Astrocyte (in vitro differentiated cells and primary cell): Measurements from ENCODE around the gene MYCBP2. TPM values are rescaled to one million over a fixed set of nuclear protein-coding genes. Genes with fewer than 3 reads are reported as not detected.

Experiments
- DNase-seq: peaks from one replicate; pipeline ENCODE4 v3.0.0-alpha.2; 2010; ENCODE audit warnings: low read depth
- FAIRE-seq: peaks from 2 replicates; lab custom pipeline; 2011; peaks lifted over from hg19 to GRCh38; lab: Jason Lieb, UNC
- H2AFZ ChIP-seq: 2 replicates; pipeline ENCODE4 v1.6.0; 2012; ENCODE audit warnings: low read depth, low read length, inconsistent platforms
- H3K27ac ChIP-seq: 2 replicates; pipeline ENCODE4 v1.5.1; 2011; ENCODE audit warnings: low read depth, low read length, inconsistent platforms
- H3K27me3 ChIP-seq: 2 replicates; pipeline ENCODE4 v1.6.0; 2011; ENCODE audit warnings: low read length, inconsistent platforms; ENCODE audit not compliant: insufficient read depth
- H3K36me3 ChIP-seq: 2 replicates; pipeline ENCODE4 v1.5.1; 2011; ENCODE audit warnings: low read length, inconsistent platforms; ENCODE audit not compliant: insufficient read depth
- H3K4me1 ChIP-seq: 2 replicates; pipeline ENCODE4 v1.5.1; 2011; ENCODE audit warnings: low read length, inconsistent platforms; ENCODE audit not compliant: insufficient read depth
- H3K4me2 ChIP-seq: 2 replicates; pipeline ENCODE4 v1.6.0; 2012; ENCODE audit warnings: low read length, inconsistent platforms
- H3K4me3 ChIP-seq: 2 replicates; pipeline ENCODE4 v1.5.1; 2011; ENCODE audit warnings: low read depth, mild to moderate bottlenecking, low read length, inconsistent platforms; ENCODE audit not compliant: insufficient read depth
- H3K79me2 ChIP-seq: 2 replicates; pipeline ENCODE4 v1.6.0; 2012; ENCODE audit warnings: mild to moderate bottlenecking, low read length, inconsistent platforms; ENCODE audit not compliant: insufficient read depth
- H3K9ac ChIP-seq: 2 replicates; pipeline ENCODE4 v1.6.0; 2012; ENCODE audit warnings: mild to moderate bottlenecking, low read length, inconsistent platforms
- H3K9me3 ChIP-seq: 2 replicates; pipeline ENCODE4 v1.5.1; 2012; ENCODE audit warnings: low read depth, mild to moderate bottlenecking, low read length, inconsistent platforms; ENCODE audit not compliant: insufficient read depth
- H4K20me1 ChIP-seq: 2 replicates; pipeline ENCODE4 v1.6.0; 2012; ENCODE audit warnings: low read length, inconsistent platforms; ENCODE audit not compliant: insufficient read depth
- H3K27ac Mint-ChIP-seq: one replicate; pipeline ENCODE4 v1.8.0; 2021; ENCODE audit warnings: mild to moderate bottlenecking, mixed read lengths; ENCODE audit not compliant: unreplicated experiment
- H3K27me3 Mint-ChIP-seq: one replicate; pipeline ENCODE4 v1.8.0; 2021; ENCODE audit warnings: low read depth, mixed read lengths; ENCODE audit not compliant: unreplicated experiment
- H3K36me3 Mint-ChIP-seq: one replicate; pipeline ENCODE4 v1.8.0; 2021; ENCODE audit warnings: low read depth, mixed read lengths; ENCODE audit not compliant: unreplicated experiment
- H3K4me1 Mint-ChIP-seq: one replicate; pipeline ENCODE4 v1.8.0; 2021; ENCODE audit warnings: low read depth, mixed read lengths; ENCODE audit not compliant: unreplicated experiment
- H3K4me3 Mint-ChIP-seq: one replicate; pipeline ENCODE4 v1.8.0; 2021; ENCODE audit warnings: mild to moderate bottlenecking, moderate library complexity, mixed read lengths; ENCODE audit not compliant: unreplicated experiment
- H3K9me3 Mint-ChIP-seq: one replicate; pipeline ENCODE4 v1.8.0; 2021; ENCODE audit warnings: mild to moderate bottlenecking, mixed read lengths; ENCODE audit not compliant: unreplicated experiment
- CTCF ChIP-seq: IDR thresholded peaks from 2 replicates; pipeline ENCODE4 v1.5.1; 2011; ENCODE audit warnings: low read depth, mild to moderate bottlenecking, inconsistent platforms, low read length, moderate library complexity; ENCODE audit not compliant: insufficient read depth
- EZH2 ChIP-seq: IDR thresholded peaks from 2 replicates; pipeline ENCODE4 v1.6.1; 2012; ENCODE audit warnings: mild to moderate bottlenecking, low read length, inconsistent platforms; ENCODE audit not compliant: insufficient read depth
- total RNA-seq: library from RNA; stranded (reverse); gene quantifications from 2 replicates; pipeline ENCODE4 v1.2.1, GENCODE V29; 2021

Gene MYCBP2
- total RNA-seq, 1 donor from 2014 or later, result 72.3 TPM

DNA sequence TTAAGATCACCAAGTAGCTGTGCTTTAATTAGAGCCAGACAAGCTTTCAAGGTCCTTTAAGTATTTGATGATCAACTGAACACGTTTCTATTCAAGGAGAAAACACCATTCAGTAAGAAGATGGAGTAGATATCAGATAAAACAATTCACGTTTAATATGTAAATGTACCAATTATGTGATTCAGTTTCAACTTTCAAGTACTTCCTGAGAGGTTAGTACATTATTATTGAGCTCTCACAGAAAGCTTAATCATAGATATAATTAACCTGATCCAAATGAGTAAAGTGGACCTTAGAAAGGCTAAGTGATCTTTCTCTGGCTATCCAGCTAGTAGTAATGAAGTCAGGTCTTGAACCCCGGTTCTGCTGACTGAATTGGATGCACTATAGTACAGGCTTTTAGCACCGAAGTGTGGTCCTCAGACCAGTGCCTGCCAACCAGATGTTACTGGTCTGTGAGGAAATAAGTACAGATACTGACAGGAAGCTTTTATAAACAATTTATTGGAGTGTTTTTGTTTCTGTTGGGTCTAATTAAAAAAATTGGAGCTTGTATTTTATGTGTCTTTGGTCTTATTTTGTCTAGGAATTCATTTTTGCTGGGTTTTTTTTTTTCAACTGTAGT, 324.8 kb downstream of the MYCBP2 start:
- no peaks in the 10 kb centered on the region for H3K4me1 ChIP-seq
- TF ChIP-seq CTCF (no peak), EZH2 (no peak)
- H3K36me3 ChIP-seq, result peaks cover 27% of the 10 kb centered on the region
- no peaks in the 10 kb centered on the region for H3K27me3 ChIP-seq
- Mint-ChIP-seq H3K36me3 (peaks cover 6% of the 10 kb centered on the region), H3K4me3 (no peak overlapping the region), H3K9me3 (no peaks in the 10 kb centered on the region), H3K4me1 (no peaks in the 10 kb centered on the region), H3K27me3 (no peaks in the 10 kb centered on the region), H3K27ac (no peak overlapping the region)
- H3K27ac ChIP-seq, result no peak overlapping the region
- no peak overlapping the region for H3K4me2 ChIP-seq
- H3K9ac ChIP-seq, result no peak overlapping the region
- H3K4me3 ChIP-seq, result no peak overlapping the region
- no peak for FAIRE-seq
- DNase-seq, result no peak
- H3K9me3 ChIP-seq, result no peaks in the 10 kb centered on the region
- peaks cover 11% of the 10 kb centered on the region for H3K79me2 ChIP-seq
- H4K20me1 ChIP-seq, result peaks cover 38% of the 10 kb centered on the region
- H2AFZ ChIP-seq, result no peak overlapping the region

GRCh38 chr13:77001540-77001939, 325.4 kb downstream of the MYCBP2 start:
- TF ChIP-seq CTCF, result no peak
- no peak for TF ChIP-seq EZH2
- Histone ChIP-seq H3K4me1 (no peaks in the 10 kb centered on the region), H2AFZ (no peak overlapping the region), H3K79me2 (peaks cover 6% of the 10 kb centered on the region), H3K27ac (no peak overlapping the region), H3K27me3 (no peaks in the 10 kb centered on the region), H3K4me2 (no peak overlapping the region), H4K20me1 (peaks cover 33% of the 10 kb centered on the region), H3K4me3 (no peak overlapping the region), H3K36me3 (peaks cover 22% of the 10 kb centered on the region), H3K9me3 (no peaks in the 10 kb centered on the region), H3K9ac (no peak overlapping the region)
- Mint-ChIP-seq H3K4me1 (no peaks in the 10 kb centered on the region), H3K36me3 (peaks cover 6% of the 10 kb centered on the region), H3K27ac (no peak overlapping the region), H3K9me3 (no peaks in the 10 kb centered on the region), H3K4me3 (no peak overlapping the region), H3K27me3 (no peaks in the 10 kb centered on the region)
- no peak for DNase-seq
- FAIRE-seq, result no peak

GRCh38 chr13:77000475-77000874, 326.4 kb downstream of the MYCBP2 start:
- TF ChIP-seq EZH2, result no peak
- TF ChIP-seq CTCF, result no peak
- H3K79me2 ChIP-seq, result no peaks in the 10 kb centered on the region
- H3K9me3 ChIP-seq, result no peaks in the 10 kb centered on the region
- H3K4me2 ChIP-seq, result no peak overlapping the region
- H3K36me3 Mint-ChIP-seq, result peaks cover 8% of the 10 kb centered on the region
- FAIRE-seq (no peak), DNase-seq (no peak)
- H3K4me1 ChIP-seq, result no peaks in the 10 kb centered on the region
- H3K27me3 ChIP-seq, result no peaks in the 10 kb centered on the region
- no peak overlapping the region for H3K4me3 Mint-ChIP-seq
- no peaks in the 10 kb centered on the region for H3K4me1 Mint-ChIP-seq
- no peaks in the 10 kb centered on the region for H3K9me3 Mint-ChIP-seq
- no peak overlapping the region for H2AFZ ChIP-seq
- H3K27ac ChIP-seq, result no peak overlapping the region
- no peak overlapping the region for H3K27ac Mint-ChIP-seq
- H3K9ac ChIP-seq, result no peak overlapping the region
- peaks cover 27% of the 10 kb centered on the region for H4K20me1 ChIP-seq
- H3K27me3 Mint-ChIP-seq, result no peaks in the 10 kb centered on the region
- H3K4me3 ChIP-seq, result no peak overlapping the region
- H3K36me3 ChIP-seq, result peaks cover 22% of the 10 kb centered on the region
